ENCODE measurements around the gene DPP9.
A peak's percentile ranks its signal among the peaks of the same experiment; 100 is the strongest.

The DPP9 gene

GRCh38 chr19:4700693-4700970 lies 23.0 kb downstream of the DPP9 start:
- TF ChIP-seq EZH2phosphoT487 (IDR thresholded peaks at IDR 0.05; ENCODE audit: low read depth) (no peak), CTCF (IDR thresholded peaks at IDR 0.05; ENCODE audit: low read depth, low read length) (peak; percentile 16; the same call in 1 of the 2 replicates)
- no peak overlapping the region for H3K27ac ChIP-seq (ENCODE audit: low read length)
- no peaks in the 10 kb centered on the region for H3K4me1 ChIP-seq (ENCODE audit: low read length)
- no peaks in the 10 kb centered on the region for H3K9me3 ChIP-seq (ENCODE audit: insufficient read depth, low read length)
- no peaks in the 10 kb centered on the region for H3K27me3 ChIP-seq (ENCODE audit: low read depth, low read length)
- H3K9ac ChIP-seq (ENCODE audit: low read length), result no peak overlapping the region
- H4K20me1 ChIP-seq (ENCODE audit: insufficient read depth, low read length), result no peaks in the 10 kb centered on the region
- no peak overlapping the region for H2AFZ ChIP-seq (ENCODE audit: low read depth, low read length)
- H3K4me3 ChIP-seq (ENCODE audit: low read length), result no peak overlapping the region
- H3K4me2 ChIP-seq (ENCODE audit: low read length), result no peak overlapping the region
- no peaks in the 10 kb centered on the region for H3K79me2 ChIP-seq (ENCODE audit: low read length)
- peaks cover 39% of the 10 kb centered on the region for H3K36me3 ChIP-seq (replicated peaks; ENCODE audit: low read depth, low read length)

GRCh38 chr19:4699826-4700692 lies 23.6 kb downstream of the DPP9 start:
- Histone ChIP-seq H3K27me3 (ENCODE audit: low read depth, low read length) (no peaks in the 10 kb centered on the region), H2AFZ (ENCODE audit: low read depth, low read length) (no peak overlapping the region), H3K9ac (ENCODE audit: low read length) (no peak overlapping the region), H3K4me1 (ENCODE audit: low read length) (no peaks in the 10 kb centered on the region), H3K79me2 (ENCODE audit: low read length) (no peaks in the 10 kb centered on the region), H3K36me3 (replicated peaks; ENCODE audit: low read depth, low read length) (peaks cover 40% of the 10 kb centered on the region), H3K4me3 (ENCODE audit: low read length) (no peak overlapping the region), H3K4me2 (ENCODE audit: low read length) (no peak overlapping the region), H3K9me3 (ENCODE audit: insufficient read depth, low read length) (no peaks in the 10 kb centered on the region), H4K20me1 (ENCODE audit: insufficient read depth, low read length) (no peaks in the 10 kb centered on the region), H3K27ac (ENCODE audit: low read length) (no peak overlapping the region)
- TF ChIP-seq CTCF (IDR thresholded peaks at IDR 0.05; ENCODE audit: low read depth, low read length), result no peak
- TF ChIP-seq EZH2phosphoT487 (IDR thresholded peaks at IDR 0.05; ENCODE audit: low read depth), result no peak

- no peaks in the 10 kb centered on the region for H3K4me1 ChIP-seq (ENCODE audit: low read length)
- no peaks in the 10 kb centered on the region for H3K79me2 ChIP-seq (ENCODE audit: low read length)
- H3K4me3 ChIP-seq (ENCODE audit: low read length), result no peak overlapping the region
- no peaks in the 10 kb centered on the region for H4K20me1 ChIP-seq (ENCODE audit: insufficient read depth, low read length)
- no peak overlapping the region for H3K9ac ChIP-seq (ENCODE audit: low read length)
- no peaks in the 10 kb centered on the region for H3K27me3 ChIP-seq (ENCODE audit: low read depth, low read length)
- peaks cover 57% of the 10 kb centered on the region for H3K36me3 ChIP-seq (replicated peaks; ENCODE audit: low read depth, low read length)
- H3K4me2 ChIP-seq (ENCODE audit: low read length), result no peak overlapping the region
- no peaks in the 10 kb centered on the region for H3K9me3 ChIP-seq (ENCODE audit: insufficient read depth, low read length)
- no peak overlapping the region for H2AFZ ChIP-seq (ENCODE audit: low read depth, low read length)
- H3K27ac ChIP-seq (ENCODE audit: low read length), result no peak overlapping the region
- no peak for TF ChIP-seq CTCF (IDR thresholded peaks at IDR 0.05; ENCODE audit: low read depth, low read length)
- no peak for TF ChIP-seq EZH2phosphoT487 (IDR thresholded peaks at IDR 0.05; ENCODE audit: low read depth)
These were observed 26.3 kb downstream of the DPP9 start for GRCh38 chr19:4697304-4697703.

GRCh38 chr19:4695224-4695731 lies 28.4 kb downstream of the DPP9 start:
- TF ChIP-seq EZH2phosphoT487 (IDR thresholded peaks at IDR 0.05; ENCODE audit: low read depth), result no peak
- no peak for TF ChIP-seq CTCF (IDR thresholded peaks at IDR 0.05; ENCODE audit: low read depth, low read length)
- Histone ChIP-seq H3K4me1 (ENCODE audit: low read length) (no peaks in the 10 kb centered on the region), H3K4me3 (ENCODE audit: low read length) (no peak overlapping the region), H3K9ac (ENCODE audit: low read length) (no peak overlapping the region), H3K79me2 (ENCODE audit: low read length) (no peaks in the 10 kb centered on the region), H3K27me3 (ENCODE audit: low read depth, low read length) (no peaks in the 10 kb centered on the region), H3K27ac (ENCODE audit: low read length) (no peak overlapping the region), H4K20me1 (ENCODE audit: insufficient read depth, low read length) (no peaks in the 10 kb centered on the region), H2AFZ (ENCODE audit: low read depth, low read length) (no peak overlapping the region), H3K4me2 (ENCODE audit: low read length) (no peak overlapping the region), H3K9me3 (ENCODE audit: insufficient read depth, low read length) (no peaks in the 10 kb centered on the region), H3K36me3 (replicated peaks; ENCODE audit: low read depth, low read length) (peaks cover 48% of the 10 kb centered on the region)
